HG03521 (cell line): Measurements from ENCODE around the gene APC2.
"Not testable (repeated sequence)": the region's sequence is repeated elsewhere in the genome, so short reads cannot be mapped to it uniquely, and the experiment has no call there.

Experiments used
- ATAC-seq: cut with Tn5 transposase; IDR thresholded peaks from one replicate; pipeline ENCODE4 v1.9.1; 2021; ENCODE audit warnings: mild to moderate bottlenecking, moderate library complexity; ENCODE audit not compliant: unreplicated experiment

The APC2 gene

DNA sequence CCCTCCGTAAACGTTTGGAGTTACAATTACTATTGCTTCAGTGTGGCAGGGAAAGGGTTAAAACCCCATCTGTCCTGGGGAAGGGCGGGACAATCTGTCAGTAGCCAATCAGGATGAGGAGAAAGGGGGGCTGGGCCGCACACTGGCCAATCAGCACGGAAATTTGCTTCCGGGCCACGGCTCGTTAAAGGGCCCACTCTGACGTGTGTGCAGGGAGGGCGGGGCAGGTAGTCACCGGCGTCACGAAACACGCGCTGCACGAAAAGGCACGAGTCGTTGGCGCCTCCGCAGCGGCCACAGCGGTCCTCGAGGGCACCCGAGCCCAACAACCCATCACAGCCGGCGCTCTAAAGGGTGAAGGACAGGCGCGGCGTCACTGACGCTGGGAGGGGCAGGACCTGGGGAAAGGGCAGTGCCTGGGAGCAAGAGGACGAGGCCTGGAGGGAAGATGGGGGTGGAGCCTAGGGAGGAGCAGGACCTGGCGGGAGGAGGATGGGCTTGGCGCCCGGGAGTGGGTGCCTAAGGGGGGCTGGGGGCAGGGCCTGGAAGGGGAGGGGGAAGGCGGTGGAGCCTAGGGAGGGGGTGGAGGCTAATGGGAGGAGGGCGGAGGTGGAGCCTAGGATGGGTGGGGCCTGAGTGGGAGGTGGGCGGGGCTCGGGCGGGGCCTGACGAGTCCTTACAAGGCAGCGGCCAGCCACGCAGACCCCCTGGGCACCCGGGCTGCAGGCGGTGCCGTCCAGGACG lies 58.0 kb downstream of the APC2 start:
- ATAC-seq: no peak

DNA sequence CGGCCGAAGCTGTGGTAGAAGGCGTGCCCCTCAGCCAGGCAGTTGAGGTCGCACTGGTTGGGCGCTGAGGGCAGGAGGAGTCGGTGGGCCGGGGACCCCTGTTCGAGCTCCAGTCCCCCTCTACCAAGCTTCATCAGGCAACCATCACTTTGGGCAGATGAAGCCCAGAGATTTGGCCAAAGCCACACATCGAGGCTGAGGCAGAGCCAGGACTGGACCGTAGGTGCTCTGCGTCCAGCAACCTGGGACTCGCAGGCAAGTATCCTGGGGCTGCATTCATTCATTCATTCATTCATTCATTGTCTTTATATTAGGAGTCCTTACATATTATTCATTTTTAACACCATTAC lies 58.6 kb downstream of the APC2 start:
- no peak for ATAC-seq

DNA sequence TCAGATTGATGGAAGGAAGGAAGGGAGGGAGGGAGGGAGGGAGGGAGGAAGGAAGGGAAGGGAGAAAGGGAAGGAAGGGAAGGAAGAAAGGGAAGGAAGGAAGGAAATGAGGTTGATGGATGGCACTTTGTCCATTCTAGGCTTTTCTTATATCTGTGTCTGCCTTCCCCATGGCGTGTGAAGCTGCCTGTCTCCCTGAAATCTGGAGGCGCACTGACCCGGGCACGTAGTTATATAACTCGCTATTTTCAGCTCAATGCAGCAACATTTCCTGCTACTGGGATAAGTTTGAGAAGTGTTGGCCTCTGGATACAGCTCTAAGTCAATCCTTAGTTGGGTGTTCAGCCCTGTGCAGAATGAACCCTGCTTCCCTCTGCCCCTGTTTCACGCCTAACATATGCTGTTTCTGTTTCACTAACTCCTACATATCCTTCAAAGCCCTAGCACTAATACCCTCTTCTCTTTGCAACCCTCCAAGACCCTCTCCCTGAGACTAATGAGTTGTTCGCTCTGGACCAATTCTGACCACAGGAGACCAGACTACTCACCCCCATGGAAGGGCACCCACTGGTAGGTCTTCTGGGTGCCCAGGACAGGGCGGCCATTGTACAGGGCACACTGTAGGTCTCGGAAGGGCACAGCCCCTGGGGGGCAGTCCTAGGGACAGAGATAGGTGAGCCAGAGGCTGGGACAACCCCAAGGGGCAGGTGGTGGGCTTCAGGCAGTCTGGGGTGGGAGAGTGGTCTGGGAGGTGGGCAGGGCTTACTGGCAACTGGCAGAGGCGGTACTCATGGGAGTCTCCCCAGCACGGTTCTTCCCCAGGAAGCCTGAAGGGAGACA lies 59.9 kb downstream of the APC2 start:
- no peak for ATAC-seq

DNA sequence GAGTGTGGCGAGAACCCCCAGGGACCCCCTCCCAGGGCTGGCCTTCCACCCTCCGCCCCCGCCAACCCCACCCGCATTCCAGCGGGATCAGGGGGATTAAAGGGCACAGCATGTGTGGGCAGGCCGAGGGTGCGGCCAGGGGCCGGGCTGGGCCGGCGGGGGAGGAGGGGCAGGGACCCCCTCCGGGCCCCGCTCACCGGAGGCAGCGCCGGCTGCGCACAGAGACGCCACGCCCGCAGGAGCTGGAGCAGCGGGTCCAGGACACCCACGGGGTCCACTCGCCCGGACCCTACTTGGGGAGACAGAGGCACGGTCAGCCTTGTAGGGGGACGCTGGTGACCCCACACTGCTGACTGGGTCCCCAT lies 60.5 kb downstream of the APC2 start:
- no peak for ATAC-seq

DNA sequence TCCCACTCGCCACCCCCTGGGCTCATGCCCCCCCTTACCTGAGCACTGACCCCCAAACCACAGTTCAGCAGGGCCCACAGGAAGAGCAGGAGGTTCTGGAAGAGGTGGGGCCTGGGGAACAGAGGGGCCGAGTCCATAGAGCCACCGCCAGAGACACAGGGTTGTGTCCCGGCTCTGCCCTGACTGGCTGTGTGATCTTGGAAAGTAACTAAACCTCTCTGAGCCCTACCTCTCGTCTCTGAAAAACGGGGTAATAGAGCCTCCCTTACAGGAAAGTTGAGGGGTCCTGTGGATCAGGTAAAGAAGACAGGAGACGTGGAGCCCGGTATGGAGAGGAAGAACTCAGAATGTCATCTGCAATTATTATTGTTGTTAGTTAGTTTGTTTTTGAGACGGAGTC lies 60.9 kb downstream of the APC2 start:
- ATAC-seq: no peak

DNA sequence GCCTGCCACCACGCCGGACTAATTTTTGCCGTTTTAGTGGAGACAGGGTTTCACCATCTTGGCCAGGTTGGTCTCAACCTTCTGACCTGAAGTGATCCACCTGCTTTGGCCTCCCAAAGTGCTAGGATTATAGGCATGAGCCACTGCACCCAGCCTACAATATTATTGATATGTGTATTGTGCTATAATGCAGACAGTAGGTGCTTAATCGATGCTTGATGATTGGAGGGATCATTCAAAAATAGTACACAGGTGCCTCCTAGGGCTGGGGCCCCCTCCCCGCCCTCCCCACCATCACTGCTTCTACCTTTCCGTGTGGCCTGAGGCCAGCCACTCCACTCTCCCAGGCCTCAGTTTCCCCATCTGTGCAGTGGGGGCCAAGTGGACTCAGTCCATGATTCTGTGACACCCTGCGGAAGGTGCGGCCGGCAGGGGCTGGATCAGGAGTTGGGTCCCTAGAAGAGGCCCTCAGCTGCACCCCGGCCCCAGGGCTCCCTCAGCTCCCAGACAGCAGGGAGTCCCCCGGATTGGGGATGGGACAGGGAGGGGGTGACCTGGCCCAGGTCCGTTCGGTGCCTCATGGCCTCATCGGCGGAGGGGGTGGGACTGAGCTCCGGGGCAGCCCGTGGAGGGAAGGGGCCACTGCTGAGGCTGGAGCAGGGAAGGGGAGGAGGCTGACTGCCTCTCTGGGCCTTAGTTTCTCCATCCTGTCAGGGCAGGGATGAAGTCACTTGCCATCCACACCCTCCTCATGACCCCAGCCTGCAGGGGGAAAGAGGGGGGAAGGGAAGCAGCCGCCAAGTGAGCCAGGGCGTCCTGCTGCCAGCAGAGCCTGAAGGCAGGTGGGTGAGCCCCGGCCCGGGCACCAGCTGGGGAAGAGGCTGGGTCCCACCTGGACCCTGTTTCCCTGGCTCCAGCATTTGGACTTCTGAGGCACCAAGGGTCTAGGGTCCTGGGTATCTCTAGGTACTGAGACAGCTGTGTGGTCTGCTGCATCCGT lies 61.7 kb downstream of the APC2 start:
- no peak for ATAC-seq

DNA sequence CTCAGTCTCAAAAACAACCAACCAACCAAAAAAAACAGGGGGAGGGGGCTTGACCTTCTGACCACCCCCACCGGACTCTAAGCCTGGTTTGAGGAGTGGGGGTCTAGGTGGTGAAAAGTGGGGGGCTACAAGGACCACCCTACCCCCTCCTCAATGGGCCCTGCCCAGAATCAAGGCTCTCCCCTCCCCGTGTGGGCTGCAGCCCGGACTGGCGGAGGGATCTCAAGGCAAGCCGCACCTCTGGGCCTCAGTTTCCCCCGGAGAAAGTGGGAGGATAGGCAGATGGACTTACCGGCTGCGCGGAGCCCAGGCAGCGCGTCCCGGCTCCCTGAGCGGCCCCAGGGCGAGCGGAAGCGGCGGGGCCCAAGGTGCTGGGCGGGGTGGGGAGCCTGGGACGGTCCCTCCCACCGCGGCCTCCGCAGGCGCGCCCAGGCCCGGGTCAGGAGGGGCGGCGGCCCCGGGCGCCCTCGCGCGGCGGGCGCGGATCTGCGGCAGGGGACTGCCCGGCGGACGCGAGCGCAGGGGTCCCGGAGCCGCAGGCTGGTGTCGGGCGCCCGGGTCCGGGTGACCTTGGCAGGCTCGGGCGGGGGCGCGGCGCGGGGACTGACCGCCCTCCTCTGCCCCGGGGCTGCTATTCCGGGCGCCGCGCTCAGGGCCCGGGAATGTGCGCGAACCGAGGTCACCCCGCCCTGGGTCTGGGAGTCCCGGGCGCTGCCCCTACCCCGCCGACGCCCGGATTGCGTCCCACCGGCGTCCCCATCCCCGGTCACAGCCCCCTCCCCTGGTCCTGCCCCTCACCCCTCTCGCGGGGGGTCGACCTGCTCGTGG lies 63.0 kb downstream of the APC2 start, which contains the start of gene ADAMTSL5:
Gene ADAMTSL5, minus strand, starts transcription at position 349 of the 828 bp plus-strand sequence. CDS start 2,076 bp downstream, outside the sequence.
- no peak for ATAC-seq

DNA sequence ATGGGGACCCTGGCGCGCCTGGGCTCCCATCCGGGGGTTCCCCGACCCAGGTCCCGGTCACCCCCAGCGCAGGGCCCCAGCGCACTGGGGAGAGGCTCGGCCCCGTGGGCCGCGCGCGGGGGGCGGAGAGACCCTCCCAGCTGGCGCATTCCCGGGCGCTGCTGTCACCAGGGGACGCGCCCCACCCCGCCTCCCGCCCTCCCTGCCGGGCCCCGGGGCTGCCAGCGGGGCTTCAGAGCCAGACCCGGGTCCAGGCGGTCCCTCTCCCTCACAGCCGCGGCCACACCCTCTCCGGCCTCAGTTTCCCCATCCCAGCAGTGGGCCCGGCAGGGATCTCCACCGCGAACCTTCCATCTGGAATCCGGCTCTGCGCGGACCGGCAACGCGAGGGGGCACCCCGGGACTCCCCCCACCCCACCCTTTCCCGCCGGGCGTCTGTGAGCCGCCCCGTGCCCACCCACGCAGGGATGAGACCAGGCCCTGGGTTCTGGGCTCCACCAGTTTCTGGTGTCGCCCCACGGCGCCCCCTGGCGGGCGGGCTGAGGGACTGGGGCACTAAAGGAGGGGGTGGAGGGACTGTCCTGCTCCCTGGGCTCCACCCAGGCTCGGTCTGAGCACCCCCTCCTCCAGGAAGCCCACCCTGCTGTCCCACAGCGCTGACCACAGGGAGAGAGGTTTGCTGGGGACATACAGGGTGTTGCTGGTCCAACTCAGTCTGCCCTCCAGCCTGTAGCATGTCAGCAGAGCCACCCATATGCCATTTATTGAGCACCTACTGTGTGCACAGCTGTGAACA lies 63.8 kb downstream of the APC2 start:
- no peak for ATAC-seq

DNA sequence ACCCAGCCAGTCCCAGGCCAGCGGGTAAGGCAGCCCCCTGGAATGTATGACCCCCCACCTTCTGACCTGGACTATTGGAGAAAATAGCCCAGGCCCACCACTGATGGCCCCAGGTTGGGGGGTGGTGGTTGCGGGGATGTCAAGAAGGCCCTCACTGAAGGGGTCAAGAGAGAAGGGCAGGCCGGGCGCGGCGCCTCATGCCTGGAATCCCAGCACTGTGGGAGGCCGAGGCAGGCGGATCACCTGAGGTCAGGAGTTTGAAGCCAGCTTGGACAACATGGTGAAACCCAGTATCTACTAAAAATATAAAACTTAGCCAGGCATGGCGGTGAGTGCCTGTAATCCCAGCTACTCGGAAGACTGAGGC lies 64.4 kb downstream of the APC2 start:
- ATAC-seq: no peak

DNA sequence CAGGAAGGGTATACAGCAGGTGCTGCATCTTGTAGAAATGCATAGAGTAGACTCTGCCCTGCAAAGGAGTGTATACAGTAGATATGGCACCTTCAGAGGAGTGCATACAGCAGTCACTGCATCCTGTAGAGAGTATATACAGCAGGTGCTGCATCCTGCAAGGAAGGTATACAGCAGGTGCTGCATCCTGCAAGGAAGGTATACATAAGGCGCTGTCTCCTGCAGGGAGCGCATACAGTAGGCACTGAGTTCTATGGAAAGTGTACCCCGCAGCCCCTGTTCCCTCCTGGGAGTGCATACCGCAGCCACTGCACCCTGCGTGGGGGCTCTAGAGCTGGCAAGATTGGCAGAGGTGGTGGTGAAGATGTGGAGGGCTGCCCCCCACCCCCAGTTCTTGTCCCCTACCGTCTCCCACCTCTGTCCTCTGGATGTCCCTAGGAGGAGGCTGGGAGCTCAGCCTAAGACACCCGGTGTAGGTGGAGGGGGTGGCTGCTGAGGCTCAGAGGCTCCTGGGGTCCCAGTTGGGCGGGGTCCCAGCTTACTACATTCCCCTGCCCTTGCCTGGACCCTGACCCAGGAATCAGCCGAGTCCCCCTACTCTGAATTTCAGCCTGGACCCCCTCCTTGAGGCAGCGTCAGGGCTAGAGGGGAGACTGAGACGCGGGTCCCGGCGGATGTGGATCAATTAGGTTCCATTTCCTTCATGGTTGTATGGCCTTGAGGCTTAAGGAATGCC lies 65.2 kb downstream of the APC2 start:
- no peak for ATAC-seq

DNA sequence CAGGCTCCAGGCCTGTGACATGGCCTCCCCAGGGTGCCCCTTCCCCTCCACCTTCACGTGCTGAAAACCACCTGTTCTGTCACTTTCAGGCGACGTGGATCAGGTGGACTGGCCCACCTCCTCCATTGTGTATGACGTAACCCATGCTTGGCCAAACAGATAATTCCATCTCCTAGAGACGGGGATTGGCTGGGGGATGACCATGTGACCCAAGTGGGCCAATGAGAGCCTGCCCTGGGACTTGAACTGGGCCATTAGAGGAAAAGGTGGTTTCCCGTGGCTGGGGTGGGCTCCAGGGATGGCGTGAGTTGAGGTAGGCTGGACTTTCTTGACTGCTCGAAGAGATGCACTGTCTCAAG lies 66.5 kb downstream of the APC2 start:
- ATAC-seq: no peak

DNA sequence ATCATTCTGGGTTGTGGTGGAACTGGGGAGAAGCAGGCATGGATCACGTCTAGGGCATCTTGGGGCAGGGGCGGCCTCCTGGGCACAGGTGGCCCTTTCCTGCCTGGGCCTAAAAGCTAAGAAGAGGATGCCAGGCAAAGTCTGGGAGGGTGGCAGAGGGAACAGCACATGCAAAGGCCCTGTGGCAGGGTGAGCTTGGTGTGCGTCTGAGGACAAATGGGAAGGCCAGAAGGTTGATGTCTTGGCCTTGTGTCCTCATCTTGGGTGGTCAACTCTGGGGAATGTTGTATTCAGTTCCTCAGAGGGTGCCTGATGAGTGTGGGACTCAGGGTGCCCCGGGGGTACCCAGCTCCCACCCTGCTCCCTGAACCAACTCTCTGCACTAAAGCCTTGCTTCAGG lies 68.5 kb downstream of the APC2 start:
- ATAC-seq: no peak

DNA sequence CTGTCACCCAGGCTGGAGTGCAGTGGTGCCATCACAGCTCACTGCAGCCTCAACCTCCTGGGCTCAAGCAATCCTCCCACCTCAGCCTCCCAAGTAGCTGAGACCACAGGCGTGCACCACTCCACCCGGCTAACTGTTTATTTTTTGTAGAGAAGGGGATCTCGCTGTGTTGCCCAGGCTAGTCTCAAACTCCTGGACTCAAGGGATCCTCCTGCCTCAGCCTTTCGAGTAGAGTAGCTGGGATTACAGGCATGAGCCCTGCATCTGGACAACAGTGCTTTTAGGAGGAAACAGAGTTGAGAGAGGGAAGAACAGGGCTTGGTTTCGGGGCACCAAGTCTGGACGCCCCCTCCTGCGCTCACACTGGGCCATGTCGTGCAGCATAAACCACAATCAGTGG lies 69.9 kb downstream of the APC2 start:
- not testable (repeated sequence) for ATAC-seq

DNA sequence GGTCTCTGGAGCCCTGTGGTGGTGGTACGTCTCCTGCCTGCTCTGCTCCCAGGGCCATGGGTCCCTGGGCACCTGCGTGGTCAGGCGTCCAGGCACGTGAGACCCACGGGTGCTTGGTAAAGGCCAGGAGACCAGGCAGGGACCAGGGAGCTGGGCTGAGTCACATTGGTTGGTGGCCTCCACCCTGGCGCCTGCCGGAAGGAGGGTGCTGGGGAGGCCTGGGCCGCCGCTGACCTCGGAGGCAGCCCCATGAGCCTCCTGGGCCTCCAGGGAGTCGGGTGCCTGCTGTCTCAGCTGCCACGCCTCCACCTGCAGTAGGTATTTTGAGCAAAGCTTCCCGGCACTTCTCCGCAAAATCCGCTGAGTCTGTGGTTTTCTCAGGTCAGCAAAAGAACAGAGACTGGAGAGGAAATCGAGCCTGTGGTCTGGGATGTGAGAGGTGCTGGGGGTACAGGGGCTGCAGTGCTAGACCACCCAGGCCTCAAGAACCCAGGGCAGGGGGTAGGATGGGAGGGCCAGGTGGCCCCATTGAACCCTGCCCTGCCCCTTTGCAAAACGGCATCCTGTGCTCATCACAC lies 70.4 kb downstream of the APC2 start:
- no peak for ATAC-seq

DNA sequence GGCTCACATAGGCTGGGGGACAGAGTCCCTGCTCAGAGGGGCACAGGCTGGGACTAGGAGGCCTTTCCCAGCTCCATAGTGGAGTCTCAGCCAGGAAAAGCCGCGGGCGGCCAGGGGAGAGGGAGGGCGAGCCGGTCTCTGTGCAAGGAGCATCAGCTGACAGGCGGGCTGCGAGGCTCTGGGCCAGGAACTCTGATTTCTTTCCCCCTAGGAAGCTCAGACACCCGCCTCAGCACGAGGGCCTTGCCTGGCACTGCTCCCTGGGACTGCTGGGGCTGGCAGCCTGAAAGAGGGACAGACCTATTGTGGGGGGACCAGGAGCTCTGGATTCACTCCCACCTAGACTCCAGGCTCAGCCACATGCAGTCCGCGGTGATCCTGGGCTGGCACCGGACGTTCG lies 71.7 kb downstream of the APC2 start:
- no peak for ATAC-seq

DNA sequence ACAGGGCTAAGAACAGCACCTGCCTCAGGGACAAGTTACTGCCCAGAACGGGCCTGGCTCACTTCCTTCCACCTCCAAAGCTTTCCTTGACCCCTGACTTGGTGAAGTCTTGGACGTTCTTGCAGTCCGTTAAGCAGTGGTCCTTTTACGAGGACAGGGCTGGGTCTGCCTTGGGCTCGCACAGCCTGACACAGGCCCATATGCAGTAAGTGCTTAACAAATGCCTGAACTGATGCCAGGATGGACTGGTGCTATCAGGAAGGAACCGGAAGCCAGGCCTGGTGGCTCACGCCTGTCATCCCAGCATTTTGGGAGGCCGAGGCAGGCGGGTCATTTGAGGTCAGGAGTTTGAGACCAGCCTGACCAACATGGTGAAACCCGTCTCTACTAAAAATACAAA lies 72.1 kb downstream of the APC2 start:
- ATAC-seq: no peak

DNA sequence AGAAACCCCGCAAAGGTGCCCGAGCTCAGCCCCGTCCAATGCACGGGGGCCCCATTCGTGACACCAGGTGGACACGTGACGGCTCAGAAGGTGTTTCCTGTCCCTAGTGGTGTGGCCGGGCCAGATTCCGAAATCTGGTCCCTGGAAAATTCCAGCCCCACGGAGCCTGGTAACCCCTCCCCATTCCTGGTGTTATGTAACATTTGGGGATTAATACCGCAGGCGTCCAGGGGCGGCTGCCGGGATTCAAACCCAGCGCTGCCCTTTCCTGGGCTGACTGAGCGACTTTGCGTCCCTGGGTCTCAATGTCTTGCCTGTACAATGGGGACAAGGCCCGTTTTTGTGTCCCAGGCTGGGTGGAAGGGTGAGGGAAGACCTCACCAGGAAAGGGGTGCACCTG lies 72.9 kb downstream of the APC2 start:
- no peak for ATAC-seq
